H9 (cell line): ENCODE data around the gene SYCE3. TPM values are rescaled to one million over a fixed set of nuclear protein-coding genes. Genes with fewer than 3 reads are reported as not detected.

ENCODE experiments used
- DNase-seq: peaks from one replicate; pipeline ENCODE4 v3.0.0-alpha.2; 2017
- H2AFZ ChIP-seq: one replicate; pipeline ENCODE4 v1.6.1; 2013; ENCODE audit warnings: mild to moderate bottlenecking, low read length, control low read depth, moderate library complexity
- H2AK5ac ChIP-seq: 2 replicates; pipeline ENCODE4 v1.6.1; 2013; ENCODE audit warnings: low read length, control low read depth, mixed read lengths; ENCODE audit not compliant: insufficient read length
- H2BK120ac ChIP-seq: one replicate; pipeline ENCODE4 v1.6.1; 2013; ENCODE audit warnings: low read depth, mild to moderate bottlenecking, low read length, control low read depth, inconsistent platforms; ENCODE audit not compliant: poor library complexity, severe bottlenecking
- H2BK12ac ChIP-seq: 2 replicates; pipeline ENCODE4 v1.6.1; 2013; ENCODE audit warnings: low read length, control low read depth, mixed read lengths, low read depth; ENCODE audit not compliant: insufficient read length
- H2BK15ac ChIP-seq: 2 replicates; pipeline ENCODE4 v1.6.1; 2013; ENCODE audit warnings: low read depth, low read length, control low read depth
- H2BK20ac ChIP-seq: one replicate; pipeline ENCODE4 v1.6.1; 2013; ENCODE audit warnings: low read depth, mild to moderate bottlenecking, low read length, control low read depth, inconsistent platforms; ENCODE audit not compliant: poor library complexity, severe bottlenecking
- H2BK5ac ChIP-seq: 2 replicates; pipeline ENCODE4 v1.6.1; 2013; ENCODE audit warnings: low read length, control low read depth, mixed read lengths; ENCODE audit not compliant: insufficient read length
- H3K14ac ChIP-seq: 2 replicates; pipeline ENCODE4 v1.6.1; 2013; ENCODE audit warnings: low read length, control low read depth; ENCODE audit not compliant: insufficient read depth
- H3K18ac ChIP-seq: 2 replicates; pipeline ENCODE4 v1.6.1; 2013; ENCODE audit warnings: low read depth, mild to moderate bottlenecking, mixed read lengths, low read length, control low read depth; ENCODE audit not compliant: insufficient read length
- H3K23ac ChIP-seq: 2 replicates; pipeline ENCODE4 v1.6.1; 2013; ENCODE audit warnings: low read length, control low read depth, mixed read lengths, low read depth; ENCODE audit not compliant: insufficient read length
- H3K23me2 ChIP-seq: 2 replicates; pipeline ENCODE4 v1.6.1; 2013; ENCODE audit warnings: low read depth, mild to moderate bottlenecking, mixed read lengths, low read length, control low read depth; ENCODE audit not compliant: insufficient read length, poor library complexity, severe bottlenecking
- H3K27ac ChIP-seq: 2 replicates; pipeline ENCODE4 v1.5.1; 2013; ENCODE audit warnings: low read length, control low read depth, mixed read lengths, low read depth; ENCODE audit not compliant: insufficient read length
- H3K27me3 ChIP-seq: 2 replicates; pipeline ENCODE4 v1.6.1; 2013; ENCODE audit warnings: low read length, control low read depth, inconsistent platforms; ENCODE audit not compliant: insufficient read depth
- H3K4ac ChIP-seq: 2 replicates; pipeline ENCODE4 v1.6.1; 2013; ENCODE audit warnings: low read depth, mild to moderate bottlenecking, control low read depth, inconsistent platforms, low read length, moderate library complexity
- H3K4me1 ChIP-seq: 2 replicates; pipeline ENCODE4 v1.6.1; 2013; ENCODE audit warnings: low read length, control low read depth, inconsistent platforms; ENCODE audit not compliant: insufficient read depth
- H3K4me2 ChIP-seq: 2 replicates; pipeline ENCODE4 v1.6.1; 2013; ENCODE audit warnings: low read length, control low read depth, mixed read lengths; ENCODE audit not compliant: insufficient read length, insufficient read depth
- H3K56ac ChIP-seq: 2 replicates; pipeline ENCODE4 v1.6.1; 2013; ENCODE audit warnings: low read depth, mild to moderate bottlenecking, mixed read lengths, low read length, control low read depth; ENCODE audit not compliant: insufficient read length
- H3K79me1 ChIP-seq: 2 replicates; pipeline ENCODE4 v1.6.1; 2013; ENCODE audit warnings: low read depth, mild to moderate bottlenecking, moderate library complexity, low read length, control low read depth, inconsistent platforms; ENCODE audit not compliant: insufficient read depth, poor library complexity, severe bottlenecking
- H3K79me2 ChIP-seq: 2 replicates; pipeline ENCODE4 v1.6.1; 2013; ENCODE audit warnings: low read length, control low read depth, inconsistent platforms; ENCODE audit not compliant: insufficient read depth
- H3K9ac ChIP-seq: 2 replicates; pipeline ENCODE4 v1.6.1; 2013; ENCODE audit warnings: low read length, control low read depth, mixed read lengths; ENCODE audit not compliant: insufficient read length; ENCODE audit errors: extremely low read depth
- H3K9me3 ChIP-seq: one replicate; pipeline ENCODE4 v1.6.1; 2013; ENCODE audit warnings: low read depth, low read length, inconsistent platforms; ENCODE audit not compliant: control insufficient read depth
- H3T11ph ChIP-seq: one replicate; pipeline ENCODE4 v1.6.1; 2013; ENCODE audit warnings: mild to moderate bottlenecking, low read length, control low read depth, inconsistent platforms
- H4K20me1 ChIP-seq: one replicate; pipeline ENCODE4 v1.6.1; 2013; ENCODE audit not compliant: control insufficient read depth, insufficient read length, insufficient read depth
- H4K5ac ChIP-seq: 2 replicates; pipeline ENCODE4 v1.6.1; 2013; ENCODE audit warnings: low read depth, mild to moderate bottlenecking, mixed read lengths, low read length, control low read depth; ENCODE audit not compliant: insufficient read length
- H4K8ac ChIP-seq: replicated peaks from 2 replicates; pipeline ENCODE4 v1.6.1; 2013; ENCODE audit warnings: low read length, control low read depth, mixed read lengths, low read depth; ENCODE audit not compliant: insufficient read length
- H4K91ac ChIP-seq: 2 replicates; pipeline ENCODE4 v1.6.1; 2013; ENCODE audit warnings: low read depth, mild to moderate bottlenecking, moderate library complexity, mixed read lengths, low read length, control low read depth; ENCODE audit not compliant: insufficient read length
- H3K27ac Mint-ChIP-seq, 3 experiments: 2 replicates in 2 of 3; 3 replicates in 1 of 3; pipeline ENCODE4 v1.8.0; 2020 to 2021; ENCODE audit warnings: mixed read lengths in 3 of 3, mild to moderate bottlenecking in 1 of 3, moderate library complexity in 1 of 3
- H3K27me3 Mint-ChIP-seq: 2 replicates; pipeline ENCODE4 v1.8.0; 2021; ENCODE audit warnings: low read depth, mild to moderate bottlenecking, moderate library complexity, mixed read lengths
- H3K36me3 Mint-ChIP-seq, 3 experiments: 2 replicates in 2 of 3; 3 replicates in 1 of 3; pipeline ENCODE4 v1.8.0; 2020 to 2021; ENCODE audit warnings: low read depth in 3 of 3, mixed read lengths in 3 of 3; ENCODE audit not compliant: insufficient read depth in 1 of 3
- H3K4me1 Mint-ChIP-seq, 2 experiments: 2 replicates each; pipeline ENCODE4 v1.8.0; 2020; ENCODE audit warnings: mixed read lengths in 2 of 2
- H3K4me3 Mint-ChIP-seq, 2 experiments: 2 replicates in 1 of 2; 3 replicates in 1 of 2; pipeline ENCODE4 v1.8.0; 2020 to 2021; ENCODE audit warnings: mild to moderate bottlenecking in 2 of 2, mixed read lengths in 2 of 2, moderate library complexity in 1 of 2
- H3K9me3 Mint-ChIP-seq, 2 experiments: 2 replicates in 1 of 2; 3 replicates in 1 of 2; pipeline ENCODE4 v1.8.0; 2020; ENCODE audit warnings: mild to moderate bottlenecking in 2 of 2, mixed read lengths in 2 of 2, moderate library complexity in 1 of 2
- WGBS: extraction: QIAGEN DNeasy Blood & Tissue Kit; methylation state at CpG from one replicate; pipeline ENCODE4 v1.1.7; 2013; ENCODE audit warnings: missing lambda C conversion rate, low lambda C conversion rate, mixed read lengths; ENCODE audit not compliant: insufficient read length; ENCODE audit errors: extremely low coverage; 5-methylcytosine and 5-hydroxymethylcytosine counted together
- total RNA-seq: library from RNA; stranded (reverse); gene quantifications from 2 replicates; pipeline ENCODE4 v1.2.1, GENCODE V29; 2021
- TF ChIP-seq, protein P1 (sequence below): fragments of 200-600 bp; sonication (generic); conservative IDR thresholded peaks from 3 replicates; pipeline ENCODE4 v1.8.0; 2021; ENCODE audit warnings: antibody characterized with exemption, mild to moderate bottlenecking

Gene SYCE3
- total RNA-seq, 1 experiment from 2014 or later = 0.85 TPM

DNA sequence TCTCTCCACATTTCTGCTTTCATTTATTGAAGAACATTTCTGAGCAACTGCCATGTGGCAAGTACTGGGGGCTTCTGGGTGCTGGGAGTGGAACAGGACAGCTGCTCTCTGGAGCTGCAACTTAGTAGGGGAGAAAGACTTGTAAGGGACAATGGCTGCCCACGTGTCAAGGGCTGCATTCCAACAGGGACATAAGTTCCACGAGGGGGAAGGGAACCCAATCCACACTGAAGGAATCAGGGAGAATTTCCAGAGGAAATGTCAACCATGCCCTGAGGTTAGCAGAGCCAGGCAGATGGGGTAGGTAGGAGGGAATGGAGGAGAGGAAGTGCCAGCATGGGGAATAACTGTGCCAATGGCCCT lies 39.6 kb upstream of the SYCE3 start:
- Histone ChIP-seq H3K56ac (no peak overlapping the region), H3K18ac (no peak overlapping the region), H3K23ac (no peak overlapping the region), H4K91ac (no peak overlapping the region), H2AFZ (no peak overlapping the region), H3K79me1 (no peaks in the 10 kb centered on the region), H3K79me2 (no peaks in the 10 kb centered on the region), H3K27me3 (peaks cover 4% of the 10 kb centered on the region; the same call in 1 of the 2 replicates), H2BK5ac (no peak overlapping the region), H2BK15ac (no peak overlapping the region), H2BK120ac (no peak overlapping the region), H3K23me2 (peaks cover 3% of the 10 kb centered on the region), H3K14ac (no peak overlapping the region), H2BK12ac (no peak overlapping the region), H3K4me2 (no peak overlapping the region), H4K20me1 (no peaks in the 10 kb centered on the region), H3K9ac (peak overlapping the region; percentile 32), H4K5ac (no peak overlapping the region), H3K4ac (no peak overlapping the region), H3T11ph (no peak overlapping the region), H3K9me3 (no peaks in the 10 kb centered on the region), H3K27ac (no peak overlapping the region), H4K8ac (no peak overlapping the region), H3K4me1 (no peaks in the 10 kb centered on the region; the same call in 1 of the 2 replicates), H2AK5ac (no peak overlapping the region), H2BK20ac (no peak overlapping the region)
- peaks cover 13 to 14% of the 10 kb centered on the region in 2 experiments for H3K4me1 Mint-ChIP-seq
- H3K27ac Mint-ChIP-seq = no peak overlapping the region
- peak overlapping the region; percentile 55 to 73; a peak in 3 of 5 replicates for H3K4me3 Mint-ChIP-seq
- H3K36me3 Mint-ChIP-seq = no peaks in the 10 kb centered on the region
- no peaks in the 10 kb centered on the region; a peak in 1 of 5 replicates for H3K9me3 Mint-ChIP-seq
- no CpG with 5 or more reads among the region's 2 CpGs for WGBS
- no peak for DNase-seq
- peaks cover 52% of the 10 kb centered on the region for H3K27me3 Mint-ChIP-seq
- TF ChIP-seq, protein P1, sequence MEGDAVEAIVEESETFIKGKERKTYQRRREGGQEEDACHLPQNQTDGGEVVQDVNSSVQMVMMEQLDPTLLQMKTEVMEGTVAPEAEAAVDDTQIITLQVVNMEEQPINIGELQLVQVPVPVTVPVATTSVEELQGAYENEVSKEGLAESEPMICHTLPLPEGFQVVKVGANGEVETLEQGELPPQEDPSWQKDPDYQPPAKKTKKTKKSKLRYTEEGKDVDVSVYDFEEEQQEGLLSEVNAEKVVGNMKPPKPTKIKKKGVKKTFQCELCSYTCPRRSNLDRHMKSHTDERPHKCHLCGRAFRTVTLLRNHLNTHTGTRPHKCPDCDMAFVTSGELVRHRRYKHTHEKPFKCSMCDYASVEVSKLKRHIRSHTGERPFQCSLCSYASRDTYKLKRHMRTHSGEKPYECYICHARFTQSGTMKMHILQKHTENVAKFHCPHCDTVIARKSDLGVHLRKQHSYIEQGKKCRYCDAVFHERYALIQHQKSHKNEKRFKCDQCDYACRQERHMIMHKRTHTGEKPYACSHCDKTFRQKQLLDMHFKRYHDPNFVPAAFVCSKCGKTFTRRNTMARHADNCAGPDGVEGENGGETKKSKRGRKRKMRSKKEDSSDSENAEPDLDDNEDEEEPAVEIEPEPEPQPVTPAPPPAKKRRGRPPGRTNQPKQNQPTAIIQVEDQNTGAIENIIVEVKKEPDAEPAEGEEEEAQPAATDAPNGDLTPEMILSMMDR = no peak
